Measurements from ENCODE around the gene USP21. TPM values are rescaled to one million over a fixed set of nuclear protein-coding genes. Genes with fewer than 3 reads are reported as not detected.

USP21 gene
- total RNA-seq, 1 donor from 2014 or later = 16.5 TPM

GRCh38 chr1:161166669-161167548, 7.6 kb downstream of the USP21 start:
- DNase-seq (ENCODE audit: low spot score) = no peak

GRCh38 chr1:161168906-161169305, 9.6 kb downstream of the USP21 start:
- no peak for DNase-seq (ENCODE audit: low spot score)

- no peak for DNase-seq (ENCODE audit: low spot score)
Observed at GRCh38 chr1:161171191-161171590, 11.9 kb downstream of the USP21 start.

GRCh38 chr1:161171696-161172095, 12.4 kb downstream of the USP21 start:
- DNase-seq (ENCODE audit: low spot score) = no peak

GRCh38 chr1:161172349-161172748, 13.0 kb downstream of the USP21 start:
- no peak for DNase-seq (ENCODE audit: low spot score)

GRCh38 chr1:161172776-161173376, 13.6 kb downstream of the USP21 start:
- DNase-seq (ENCODE audit: low spot score) = no peak

- no peak for DNase-seq (ENCODE audit: low spot score)
Observed at GRCh38 chr1:161173711-161174110, 14.4 kb downstream of the USP21 start.

GRCh38 chr1:161174911-161175310, 15.6 kb downstream of the USP21 start:
- no peak for DNase-seq (ENCODE audit: low spot score)

- no peak for DNase-seq (ENCODE audit: low spot score)
Observed at GRCh38 chr1:161175771-161176453, 16.6 kb downstream of the USP21 start.

- DNase-seq (ENCODE audit: low spot score) = no peak
Observed at GRCh38 chr1:161176468-161177111, 17.3 kb downstream of the USP21 start.

- DNase-seq (ENCODE audit: low spot score) = peak; percentile 98
Observed at GRCh38 chr1:161177112-161177935, 18.0 kb downstream of the USP21 start, which contains the start of gene B4GALT3. TSS of gene B4GALT3 (minus strand) at chr1:161177507. CDS start at chr1:161176060, 1,447 bp downstream.

- DNase-seq (ENCODE audit: low spot score) = no peak
Observed at GRCh38 chr1:161177936-161178244, 18.6 kb downstream of the USP21 start.

GRCh38 chr1:161179698-161180097, 20.4 kb downstream of the USP21 start:
- DNase-seq (ENCODE audit: low spot score) = no peak

- no peak for DNase-seq (ENCODE audit: low spot score)
Observed at GRCh38 chr1:161180639-161181038, 21.3 kb downstream of the USP21 start.

GRCh38 chr1:161182214-161182613, 22.9 kb downstream of the USP21 start:
- DNase-seq (ENCODE audit: low spot score) = no peak

GRCh38 chr1:161185282-161185682, 26.0 kb downstream of the USP21 start:
- no peak for DNase-seq (ENCODE audit: low spot score)

- DNase-seq (ENCODE audit: low spot score) = no peak
Observed at GRCh38 chr1:161185732-161186311, 26.5 kb downstream of the USP21 start.

GRCh38 chr1:161187311-161187710, 28.0 kb downstream of the USP21 start:
- DNase-seq (ENCODE audit: low spot score) = no peak

GRCh38 chr1:161188381-161188780, 29.1 kb downstream of the USP21 start:
- no peak for DNase-seq (ENCODE audit: low spot score)

- DNase-seq (ENCODE audit: low spot score) = no peak
Observed at GRCh38 chr1:161189036-161189435, 29.7 kb downstream of the USP21 start.

Measured in mesenteric fat pad (tissue), 1 donor.